GDM1 (cell line): Measurements from ENCODE around the gene SDR42E1.
"Not testable (repeated sequence)": the region's sequence is repeated elsewhere in the genome, so short reads cannot be mapped to it uniquely, and the experiment has no call there.

Experiments used
- DNase-seq: peaks from one replicate; lab custom pipeline; 2025; lab: John Stamatoyannopoulos, UW

SDR42E1 gene

DNA sequence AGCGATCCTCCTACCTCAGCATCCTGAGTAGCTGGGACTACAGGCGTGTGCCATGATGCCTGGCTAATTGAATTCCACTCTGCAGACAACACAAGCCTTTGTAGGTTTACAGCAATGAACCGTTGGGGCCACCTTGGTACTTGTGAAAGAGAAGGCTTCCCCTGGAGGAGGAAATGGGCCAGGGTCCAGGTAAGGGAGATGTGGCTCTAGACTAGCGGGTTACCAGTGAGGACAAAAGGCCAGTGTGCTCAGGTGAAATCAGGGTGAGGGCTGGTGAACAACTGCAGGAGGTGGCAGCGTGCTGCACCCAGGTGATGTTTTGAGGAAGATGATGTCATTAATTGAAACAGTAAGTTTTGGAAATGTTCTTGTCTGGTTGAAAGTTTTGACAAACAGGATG, 6.7 kb downstream of the SDR42E1 start:
- DNase-seq, result no peak

DNA sequence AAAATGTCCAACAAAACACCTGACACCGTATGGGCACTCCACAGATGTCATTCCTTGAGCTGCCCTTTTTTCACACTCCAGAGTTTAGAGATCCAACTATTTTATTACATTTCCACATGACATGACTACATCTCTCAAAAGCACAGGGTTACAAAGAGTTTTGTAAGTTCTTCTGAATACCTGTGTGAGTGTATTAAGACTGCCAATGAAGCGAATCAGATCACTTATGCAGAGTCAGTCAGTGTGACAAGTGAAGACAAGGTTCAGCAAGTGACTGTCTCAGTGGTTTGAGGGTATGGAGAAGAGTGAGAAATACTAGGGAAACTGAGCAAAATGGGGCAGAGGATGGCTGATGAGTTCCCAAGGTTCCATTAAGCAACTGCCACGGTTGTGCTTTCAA, 8.4 kb downstream of the SDR42E1 start:
- no peak for DNase-seq

DNA sequence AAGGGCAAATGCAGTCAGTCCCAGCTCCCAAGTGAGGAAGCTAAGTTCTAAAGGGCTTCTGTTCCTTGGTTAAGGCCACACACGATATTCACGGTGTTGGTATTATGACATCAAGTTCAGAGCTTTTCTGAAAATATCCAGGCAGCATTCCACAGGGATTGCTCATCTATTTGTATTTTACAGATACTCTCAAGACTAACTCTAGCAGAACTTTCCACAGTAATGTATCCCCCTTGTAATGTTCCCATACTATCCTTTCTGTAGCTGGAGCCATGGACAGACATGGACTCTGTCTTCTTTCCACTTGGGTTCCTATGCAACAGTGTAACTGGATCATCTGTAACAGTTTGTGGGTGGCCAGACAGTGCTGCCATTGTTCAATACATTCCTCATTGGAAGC, 13.5 kb downstream of the SDR42E1 start:
- no peak for DNase-seq

DNA sequence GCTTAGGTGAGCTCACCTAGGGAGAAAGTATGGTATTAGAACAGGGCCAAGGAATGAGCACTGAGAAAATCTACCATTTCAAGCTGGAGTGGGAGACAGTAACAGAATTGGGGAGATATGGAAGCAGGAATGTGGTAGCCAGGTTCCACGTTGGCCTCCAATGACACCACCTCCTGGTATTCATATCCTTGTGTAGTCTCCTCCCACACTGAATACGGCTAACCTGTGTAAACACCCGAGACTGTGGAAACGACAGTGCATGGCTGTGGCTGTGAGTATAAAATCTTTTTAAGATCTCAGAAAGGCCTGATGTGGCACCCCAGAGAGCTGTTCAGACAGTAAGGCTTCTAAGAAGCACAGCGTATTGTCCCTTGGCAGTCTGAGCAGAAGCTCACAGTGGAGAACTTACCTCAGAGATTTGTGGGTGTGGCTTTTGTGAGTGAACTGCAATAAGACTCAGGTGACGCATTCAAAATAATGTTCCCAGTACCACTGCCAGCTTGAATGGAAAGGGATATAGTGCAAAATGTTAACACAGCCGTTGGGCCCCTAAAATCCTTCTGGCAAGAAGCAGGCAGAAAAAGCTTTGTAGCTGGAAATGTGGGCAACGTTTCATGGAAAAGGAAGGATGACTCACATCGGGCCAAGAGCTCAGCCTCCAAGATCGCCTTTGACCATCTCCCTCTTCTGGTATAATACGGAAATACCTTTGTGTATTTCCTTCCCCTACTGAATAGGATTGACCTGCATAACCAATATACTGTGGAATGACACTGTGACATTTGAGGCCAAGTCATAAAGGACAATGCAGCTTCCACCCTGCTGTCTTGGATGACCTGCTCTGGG, 14.4 kb downstream of the SDR42E1 start:
- DNase-seq, result no peak

DNA sequence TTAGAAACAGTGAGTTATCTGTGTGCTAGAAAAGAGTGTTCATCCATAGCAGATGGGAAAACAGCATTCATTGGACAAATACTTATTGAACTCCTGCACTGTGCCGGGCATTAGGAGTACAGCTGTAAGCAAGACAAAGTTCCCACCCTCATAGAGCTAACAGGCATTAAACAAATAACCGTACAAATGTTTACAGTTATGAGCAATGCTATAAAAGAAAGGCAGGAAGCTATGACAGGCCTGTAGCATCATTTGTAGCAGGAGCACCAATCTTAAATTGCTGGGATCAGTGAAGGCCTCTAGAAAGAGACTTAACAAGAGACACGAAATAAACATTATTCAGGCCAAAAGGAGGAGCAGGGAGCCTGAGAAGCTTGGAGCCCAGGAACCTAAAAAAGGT, 15.6 kb downstream of the SDR42E1 start:
- no peak for DNase-seq

DNA sequence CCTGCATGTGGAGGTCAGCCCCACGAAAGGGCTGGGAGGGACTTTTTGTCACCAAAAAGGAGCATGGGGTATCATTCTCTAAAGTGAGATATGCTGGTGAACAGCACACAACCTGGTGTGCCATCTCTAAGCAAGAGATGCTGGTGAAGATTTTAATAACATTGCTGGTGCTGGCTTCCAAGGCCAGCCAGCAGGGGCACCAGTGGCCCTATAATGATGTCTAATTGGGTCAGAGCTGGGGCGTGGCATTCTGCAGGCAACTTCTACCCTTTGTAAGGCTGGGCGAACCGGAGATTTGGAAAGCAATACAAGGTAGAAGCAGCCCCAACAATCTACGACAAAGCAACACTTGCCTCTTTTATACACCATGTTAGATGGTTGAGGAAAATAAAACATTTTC, 16.8 kb downstream of the SDR42E1 start:
- no peak for DNase-seq

DNA sequence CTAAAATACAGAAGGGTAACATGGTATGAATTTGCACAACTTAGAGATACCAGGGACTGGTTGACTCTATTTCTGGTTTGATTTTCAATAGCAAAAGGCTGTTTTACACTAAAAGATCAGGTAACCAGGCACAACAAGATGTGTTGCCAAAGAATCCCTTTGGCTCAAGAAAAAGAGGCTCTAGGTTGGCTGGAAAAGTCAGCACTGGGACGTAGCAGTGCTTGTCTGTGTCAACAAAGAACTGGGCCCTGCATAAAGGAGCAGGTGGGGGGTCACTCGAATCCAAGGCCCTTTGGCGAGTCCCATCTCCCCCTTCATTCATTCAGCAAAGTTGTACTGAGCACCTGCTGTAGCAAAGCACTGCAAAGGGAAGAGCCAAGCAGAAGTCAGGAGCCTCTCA, 18.4 kb downstream of the SDR42E1 start:
- no peak for DNase-seq

DNA sequence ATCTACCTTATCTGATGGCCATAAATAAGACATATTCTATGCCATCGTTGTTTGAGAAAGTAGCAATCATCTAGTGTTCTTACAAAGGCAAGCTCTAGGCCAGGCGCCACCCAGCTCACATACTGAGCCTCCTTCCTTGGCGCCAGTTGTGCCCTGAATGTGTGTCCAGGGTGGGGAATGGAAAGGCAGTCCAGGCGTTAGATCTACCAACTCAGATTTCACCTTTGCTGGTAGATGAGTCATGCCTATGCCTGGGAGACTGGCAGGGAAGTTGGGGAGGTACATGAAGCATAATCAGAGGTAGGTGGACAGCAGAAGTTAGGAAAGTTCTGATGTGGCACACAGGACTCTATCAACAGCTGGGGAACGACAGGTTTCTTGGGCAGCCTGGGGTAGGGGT, 23.6 kb downstream of the SDR42E1 start:
- DNase-seq, result no peak

DNA sequence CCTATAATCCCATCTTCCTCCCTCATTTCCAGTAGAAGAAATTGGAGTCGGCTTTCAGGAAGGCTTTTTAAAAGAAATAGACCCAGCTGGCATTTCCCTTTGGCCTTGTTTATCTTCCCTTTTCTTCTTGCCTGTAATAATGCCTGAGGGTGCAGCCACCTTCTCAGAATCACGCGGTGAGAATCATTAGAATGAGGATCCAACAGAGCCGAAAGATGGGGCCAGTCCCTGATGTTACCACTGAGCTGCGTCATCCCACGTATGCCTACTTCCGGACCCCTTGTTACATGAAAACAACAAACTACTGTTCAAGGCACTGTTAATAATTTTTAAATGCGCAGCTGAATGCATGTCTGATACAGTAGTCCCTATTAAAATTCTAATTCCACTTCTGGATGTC, 24.1 kb downstream of the SDR42E1 start:
- no peak for DNase-seq

DNA sequence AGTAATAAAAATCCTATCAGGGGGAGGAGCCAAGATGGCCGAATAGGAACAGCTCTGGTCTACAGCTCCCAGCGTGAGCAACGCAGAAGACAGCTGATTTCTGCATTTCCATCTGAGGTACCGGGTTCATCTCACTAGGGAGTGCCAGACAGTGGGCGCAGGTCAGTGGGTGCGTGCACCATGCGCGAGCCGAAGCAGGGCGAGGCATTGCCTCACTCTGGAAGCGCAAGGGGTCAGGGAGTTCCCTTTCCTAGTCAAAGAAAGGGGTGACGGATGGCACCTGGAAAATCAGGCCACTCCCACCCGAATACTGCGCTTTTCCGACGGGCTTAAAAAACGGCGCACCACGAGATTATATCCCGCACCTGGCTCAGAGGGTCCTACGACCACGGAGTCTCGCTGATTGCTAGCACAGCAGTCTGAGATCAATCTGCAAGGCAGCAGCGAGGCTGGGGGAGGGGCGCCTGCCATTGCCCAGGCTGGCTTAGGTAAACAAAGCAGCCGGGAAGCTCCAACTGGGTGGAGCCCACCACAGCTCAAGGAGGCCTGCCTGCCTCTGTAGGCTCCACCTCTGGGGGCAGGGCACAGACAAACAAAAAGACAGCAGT, 33.8 kb downstream of the SDR42E1 start:
- not testable (repeated sequence) for DNase-seq

DNA sequence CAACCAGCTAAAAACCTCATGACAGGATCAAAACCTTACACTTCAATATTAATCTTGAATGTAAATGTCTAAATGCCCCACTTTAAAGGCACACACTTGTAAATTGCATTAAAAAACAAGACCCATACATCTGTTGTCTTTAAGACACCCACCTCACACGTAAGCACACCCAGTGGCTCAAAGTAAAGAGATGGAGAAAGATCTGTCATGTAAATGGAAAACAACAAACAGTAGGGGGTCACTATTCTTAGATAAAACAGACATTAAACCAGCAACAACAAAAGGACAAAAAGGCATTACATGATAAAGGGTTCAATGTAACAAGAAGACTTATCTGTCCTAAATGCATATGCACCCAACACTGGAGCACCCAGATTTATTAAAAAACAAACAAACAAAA, 35.6 kb downstream of the SDR42E1 start:
- DNase-seq, result no peak

DNA sequence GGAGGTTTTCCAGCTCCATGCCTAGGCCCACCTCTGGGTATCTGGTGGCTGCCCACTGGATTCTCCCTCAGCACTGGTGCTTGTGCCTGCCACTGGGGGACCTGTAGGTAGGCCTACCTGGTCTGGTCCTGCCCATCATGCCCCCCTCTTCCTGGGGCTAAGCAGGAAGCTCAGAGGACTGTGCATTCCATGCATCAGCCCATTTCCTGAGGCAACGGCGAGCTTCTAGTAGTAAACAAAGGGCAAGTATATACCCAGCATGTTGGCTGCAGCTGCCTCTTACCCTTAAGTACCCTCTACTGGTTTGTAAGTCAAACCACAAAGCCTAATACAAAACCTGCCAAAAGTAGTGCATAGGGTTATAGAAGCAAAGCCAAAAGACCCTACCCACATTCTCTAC, 37.5 kb downstream of the SDR42E1 start:
- no peak for DNase-seq

DNA sequence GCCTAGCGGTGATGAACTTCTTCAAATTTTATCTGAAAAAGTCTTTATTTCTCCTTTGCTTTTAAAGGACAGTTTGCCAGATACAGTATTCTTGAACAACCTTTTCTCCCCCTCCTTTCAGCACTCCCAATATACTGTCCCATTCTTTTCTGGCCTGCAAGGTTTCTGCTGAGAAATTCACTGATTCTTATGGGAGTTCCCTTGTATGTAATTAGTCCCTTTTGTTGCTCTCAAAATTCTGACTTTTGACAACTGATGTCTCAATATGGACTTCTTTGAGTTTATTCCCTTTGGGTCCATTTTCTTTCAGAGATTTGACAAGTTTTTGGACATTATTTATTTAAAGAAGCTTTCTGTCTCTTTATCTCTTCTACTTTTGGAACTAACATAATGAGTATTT, 39.4 kb downstream of the SDR42E1 start:
- no peak for DNase-seq

DNA sequence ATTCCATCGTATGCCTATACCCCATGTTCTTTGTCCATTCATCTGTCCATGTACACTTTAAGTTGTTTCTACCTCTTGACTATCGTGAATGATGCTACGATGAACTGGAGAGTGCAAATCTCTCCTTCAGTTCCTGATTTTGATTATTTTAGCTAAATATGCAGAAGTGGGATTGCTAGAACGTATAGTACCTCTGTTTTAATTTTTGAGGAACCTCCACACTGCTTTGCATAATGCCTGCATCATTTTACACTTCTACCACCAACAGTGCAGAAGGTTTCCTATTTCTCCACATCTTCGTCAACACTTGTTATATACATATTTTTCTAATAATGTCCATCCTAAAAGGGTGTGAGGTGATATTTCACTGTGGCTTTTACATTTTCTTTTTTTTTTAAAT, 43.9 kb downstream of the SDR42E1 start:
- no peak for DNase-seq

DNA sequence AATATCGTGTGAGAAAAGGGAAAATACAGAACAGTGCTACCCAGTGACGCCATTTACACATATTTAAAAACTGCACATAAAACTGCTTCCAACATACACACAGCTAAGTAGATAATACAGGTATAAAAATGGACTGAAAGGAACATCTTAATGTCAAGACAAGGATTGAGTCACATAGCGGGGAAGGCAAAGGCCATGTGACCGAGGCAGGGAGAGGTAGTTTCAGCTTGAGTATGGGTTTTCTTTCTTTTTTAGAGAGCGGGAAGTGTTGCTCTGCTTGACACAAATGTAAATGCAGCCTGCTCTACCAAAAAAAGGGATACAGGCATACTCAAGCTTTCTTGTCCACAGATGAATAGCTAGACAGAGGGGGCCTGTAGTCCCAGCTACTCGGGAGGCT, 46.5 kb downstream of the SDR42E1 start:
- DNase-seq, result no peak

DNA sequence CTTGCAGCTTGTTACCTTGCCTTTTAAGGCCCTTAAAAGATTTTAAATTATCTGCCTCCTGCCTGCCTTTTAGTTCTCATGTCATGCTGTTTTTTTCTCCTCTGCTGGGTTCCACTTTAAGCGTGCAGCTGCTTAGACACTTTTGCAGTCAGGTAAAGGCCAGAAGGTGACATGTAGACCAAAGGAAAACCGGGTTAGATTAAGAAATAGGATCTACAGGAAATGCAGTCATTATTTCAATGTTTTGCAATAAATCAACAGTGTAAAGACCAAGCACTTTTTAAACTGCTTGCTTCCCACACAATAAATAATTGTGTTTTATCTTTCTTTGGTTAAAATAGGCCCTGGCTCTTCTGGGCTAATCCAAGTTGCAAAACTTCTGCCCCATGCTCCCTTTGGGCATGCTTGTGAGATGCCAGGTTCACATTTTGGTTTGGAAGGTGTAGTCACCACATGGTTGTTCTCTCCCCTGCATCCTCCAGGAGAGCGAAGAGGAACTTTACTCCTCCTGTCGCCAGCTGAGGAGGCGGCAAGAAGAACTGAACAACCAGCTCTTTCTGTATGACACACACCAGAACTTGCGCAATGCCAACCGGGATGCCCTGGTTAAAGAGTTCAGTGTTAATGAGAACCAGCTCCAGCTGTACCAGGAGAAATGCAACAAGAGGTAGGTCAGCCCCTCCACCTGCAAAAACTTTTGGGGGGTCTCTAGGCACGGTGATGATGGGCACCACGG, 54.9 kb downstream of the SDR42E1 start:
- no peak for DNase-seq

DNA sequence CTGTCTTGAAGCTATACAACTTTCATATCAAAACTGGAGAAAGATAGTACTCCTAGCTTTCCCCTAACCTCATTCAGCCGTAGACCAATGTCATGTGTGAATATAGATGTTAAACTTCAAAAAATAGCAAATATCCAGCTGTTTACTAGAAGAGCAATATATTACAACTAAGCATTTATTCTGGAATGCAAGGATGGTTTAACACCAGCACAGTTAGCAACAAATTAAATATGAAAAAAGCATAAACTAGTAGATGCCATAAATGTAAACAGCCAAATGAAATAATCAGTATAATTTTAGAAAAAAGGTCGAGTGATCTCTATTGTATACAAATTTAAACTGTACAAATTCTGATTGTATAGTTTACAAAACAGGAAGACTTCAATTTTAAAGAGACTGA, 59.7 kb downstream of the SDR42E1 start:
- DNase-seq, result no peak

DNA sequence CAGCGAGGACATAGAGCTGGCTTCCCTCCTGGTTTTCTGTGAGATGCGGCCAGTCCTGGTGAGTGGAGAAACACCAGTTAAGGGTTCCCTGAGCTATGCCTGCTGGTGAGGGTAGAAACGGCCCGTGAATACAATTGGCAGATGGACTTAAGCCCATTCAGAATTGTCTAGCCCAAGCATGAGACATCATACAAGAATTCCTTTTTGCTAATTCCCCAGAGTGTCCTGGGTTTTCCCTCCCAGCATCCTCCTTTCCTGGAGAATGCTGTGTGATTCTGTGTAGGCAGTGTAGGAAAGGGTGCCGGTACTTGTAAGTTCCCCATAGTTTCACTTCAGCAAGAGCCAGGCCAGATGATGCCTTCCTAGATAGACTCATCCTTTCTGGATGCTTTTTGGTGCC, 65.1 kb downstream of the SDR42E1 start:
- no peak for DNase-seq

DNA sequence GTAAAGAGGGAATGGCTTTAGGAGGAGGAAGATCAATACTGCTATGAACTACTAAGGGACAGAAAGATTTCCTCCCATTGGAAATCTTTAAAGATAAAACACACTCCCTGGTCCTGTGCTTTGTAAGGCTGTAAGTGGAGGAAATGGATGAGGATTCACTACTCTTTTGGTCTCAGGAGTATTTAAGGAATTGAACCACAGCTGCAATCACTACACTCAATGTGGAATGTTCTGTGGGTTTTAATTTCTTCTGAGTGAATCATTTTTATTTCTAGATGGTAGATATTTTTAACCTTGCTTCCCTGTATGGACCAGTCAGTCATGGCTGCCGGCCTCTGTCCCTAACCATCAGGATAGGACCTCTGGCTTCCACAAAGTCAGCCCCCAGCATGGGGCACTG, 65.6 kb downstream of the SDR42E1 start:
- no peak for DNase-seq

DNA sequence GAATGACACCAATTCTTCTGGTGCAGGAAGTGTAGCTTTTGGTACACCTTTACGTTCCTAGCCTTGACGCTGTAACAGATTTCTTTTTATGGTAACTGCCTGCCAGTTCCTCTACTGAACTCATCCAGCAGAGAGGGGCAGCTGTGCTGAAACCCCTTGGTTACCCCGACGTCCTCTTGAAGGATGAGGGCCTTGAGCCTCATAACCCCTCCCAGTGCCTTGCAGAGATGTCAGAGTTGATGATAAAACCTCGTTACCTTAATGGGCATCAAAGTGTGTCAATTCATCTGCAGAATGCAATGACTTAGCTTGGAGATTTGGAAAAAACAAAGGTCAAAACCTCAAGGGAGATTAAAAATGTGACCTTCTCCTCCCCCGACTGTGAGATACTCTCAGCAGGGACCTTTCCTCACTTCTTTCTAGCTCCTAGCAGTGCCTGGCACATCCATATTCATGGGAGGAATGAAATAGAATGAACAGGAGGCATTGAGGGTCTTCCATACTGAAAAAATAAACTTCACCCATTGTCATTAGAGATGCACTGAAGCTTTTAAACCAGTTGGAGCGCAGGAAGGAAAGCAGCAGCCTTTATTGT, 69.2 kb downstream of the SDR42E1 start:
- DNase-seq, result no peak

DNA sequence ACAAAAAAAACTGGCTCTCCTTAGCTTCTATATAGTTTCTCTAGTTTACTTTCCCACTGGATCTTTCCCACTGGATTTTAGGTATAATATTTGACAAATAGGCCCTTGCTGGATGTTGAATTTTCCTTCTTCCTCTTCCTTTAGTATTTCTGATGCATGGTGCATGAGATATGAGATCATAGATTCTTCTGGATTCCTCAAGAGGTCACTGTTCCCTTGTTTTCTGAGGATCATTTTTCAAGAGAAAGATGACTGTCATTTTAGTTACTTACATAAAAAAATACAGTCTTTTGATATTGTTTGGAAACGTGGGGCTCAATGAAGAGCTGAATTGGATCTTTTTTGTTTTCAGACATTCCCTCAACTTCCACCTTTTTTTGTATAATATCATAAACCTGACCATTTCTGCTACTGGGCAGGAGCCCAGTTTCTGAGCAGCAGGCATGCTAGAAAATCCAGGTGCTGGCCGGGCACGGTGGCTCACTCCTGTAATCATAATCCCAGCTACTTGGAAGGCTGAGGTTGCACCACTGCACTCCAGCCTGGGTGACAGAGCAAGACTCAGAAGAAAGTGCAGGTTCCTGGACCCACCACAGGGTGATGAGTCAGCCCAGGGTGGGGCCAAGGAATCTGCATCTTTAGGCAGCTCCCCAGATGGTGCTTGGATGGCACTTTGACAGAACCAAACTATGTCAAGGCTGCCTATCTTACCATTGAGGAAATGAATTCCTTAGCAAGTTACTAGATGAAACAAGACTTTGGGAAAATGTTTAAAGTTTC, 70.3 kb downstream of the SDR42E1 start:
- DNase-seq, result no peak
